ENCODE results near the gene B4GALNT1. TPM values are rescaled to one million over a fixed set of nuclear protein-coding genes. Genes with fewer than 3 reads are reported as not detected.

The B4GALNT1 gene
- polyA plus RNA-seq, 2 of the 4 experiments (the other 2 are of a cell fraction): 25.7 to 35.1 TPM

- TF ChIP-seq E2F6 (IDR thresholded peaks at IDR 0.05; ENCODE audit: borderline replicate concordance, low read depth) (no peak), RARB (CRISPR knock-in tag; IDR thresholded peaks at IDR 0.05) (no peak), ELK1 (IDR thresholded peaks at IDR 0.05; ENCODE audit: low read depth, low read length) (no peak), CHD2 (IDR thresholded peaks at IDR 0.05; ENCODE audit: low read length, partially characterized antibody) (no peak), PHF8 (IDR thresholded peaks at IDR 0.05; ENCODE audit: borderline replicate concordance, low read depth) (no peak), HOXB13 (CRISPR knock-in tag; IDR thresholded peaks at IDR 0.05; ENCODE audit: low read depth) (no peak), MAZ (IDR thresholded peaks at IDR 0.05; ENCODE audit: borderline replicate concordance, low read depth, low read length) (no peak), BHLHE40 (IDR thresholded peaks at IDR 0.05; ENCODE audit: low read depth, low read length) (no peak), FOSB (CRISPR knock-in tag; IDR thresholded peaks at IDR 0.05) (no peak)
These were observed 6.7 kb downstream of the B4GALNT1 start (continued) for GRCh38 chr12:57626111-57626920.

- POLR2A ChIA-PET: no interaction called here
- FAIRE-seq (no peak), ATAC-seq (no peak), DNase-seq (ENCODE audit: low read depth in 1 of 2, low spot score in 1 of 2) (no peak)
- WGBS (ENCODE audit: missing lambda C conversion rate): 82% methylated on average over 12 of the region's 12 CpGs
- Histone ChIP-seq H3K4me1 (peaks cover 10% of the 10 kb centered on the region; the same call in 1 of the 3 replicates), H3K9me3 (no peaks in the 10 kb centered on the region), H3K4me3 (no peak overlapping the region), H3K4me2 (no peak overlapping the region), H3K27ac (no peak overlapping the region)
- CTCF ChIA-PET: interaction anchor here (0.6 to 5.5 kb wide), 9 partner anchors 8 to 101 kb away, joined by 3 to 62 read pairs (median 4); partner anchors contain the start of gene B4GALNT1
- TF ChIP-seq E2F6 (IDR thresholded peaks at IDR 0.05; ENCODE audit: borderline replicate concordance, low read depth) (no peak), HOXB13 (CRISPR knock-in tag; IDR thresholded peaks at IDR 0.05; ENCODE audit: low read depth) (no peak), ZFP36 (IDR thresholded peaks at IDR 0.05; ENCODE audit: borderline replicate concordance, partially characterized antibody) (no peak), RFX5 (IDR thresholded peaks at IDR 0.05) (no peak), ELK1 (IDR thresholded peaks at IDR 0.05; ENCODE audit: low read depth, low read length) (no peak), PBX3 (IDR thresholded peaks at IDR 0.05) (no peak)
These were observed 7.6 kb downstream of the B4GALNT1 start for GRCh38 chr12:57625261-57626032.

GRCh38 chr12:57624441-57625220, 8.4 kb downstream of the B4GALNT1 start:
- no peaks in the 10 kb centered on the region for H3K9me3 ChIP-seq
- peaks cover 10% of the 10 kb centered on the region; the same call in 1 of the 3 replicates for H3K4me1 ChIP-seq
- H3K4me2 ChIP-seq: no peak overlapping the region
- no peak for TF ChIP-seq E2F6 (IDR thresholded peaks at IDR 0.05; ENCODE audit: borderline replicate concordance, low read depth)
- whole genome bisulfite sequencing (ENCODE audit: missing lambda C conversion rate): 60% methylated on average over 8 of the region's 8 CpGs
- H3K27ac ChIP-seq: no peak overlapping the region
- H3K4me3 ChIP-seq: no peak overlapping the region
- DNase-seq (ENCODE audit: low read depth in 1 of 2, low spot score in 1 of 2) (no peak), FAIRE-seq (no peak), ATAC-seq (no peak)
- ChIA-PET CTCF (interaction anchor here (0.8 to 5.5 kb wide), 7 partner anchors 8 to 50 kb away, joined by 4 to 62 read pairs (median 5); partner anchors contain the start of genes B4GALNT1 and PIP4K2C), POLR2A (no interaction called here)

All from A549 (cell line).